GM12878 (cell line): ENCODE data around the gene TSR1. TPM values are rescaled to one million over a fixed set of nuclear protein-coding genes. Genes with fewer than 3 reads are reported as not detected.

Source experiments
- ATAC-seq: fragments of 200-7000 bp; cut with Tn5 transposase; 3 replicates; pipeline ENCODE4 v1.9.1; 2020; ENCODE audit warnings: mild to moderate bottlenecking, moderate library complexity
- BruUV-seq: library from RNA; stranded (reverse); fragments of 400-500 nt; replicated peaks from 2 replicates; lab custom pipeline; 2021; lab: Mats Ljungman, UMichigan
- CTCF ChIA-PET: fragments of 300-600 bp; sonication (Branson Sonifier 250); formaldehyde crosslinking; extraction: SDS; loops from one replicate; lab custom pipeline; 2021; ENCODE audit warnings: inconsistent platforms; lab: Yijun Ruan, JAX
- POLR2A ChIA-PET: fragments of 350-600 bp; formaldehyde crosslinking; extraction: SDS; loops from one replicate; lab custom pipeline; 2021; ENCODE audit warnings: inconsistent platforms; lab: Charles Lee
- RAD21 ChIA-PET: fragments of 300-600 bp; sonication (Branson Sonifier 250); formaldehyde crosslinking; loops from one replicate; lab custom pipeline; 2023; ENCODE audit warnings: antibody characterized with exemption; ENCODE audit not compliant: unreplicated experiment; lab: Charles Lee
- SMC1A ChIA-PET: fragments of 300-600 bp; sonication (Branson Sonifier 250); formaldehyde crosslinking; loops from one replicate; lab custom pipeline; 2023; ENCODE audit not compliant: unreplicated experiment, uncharacterized antibody; lab: Charles Lee
- DNase-seq: peaks from one replicate; pipeline ENCODE4 v3.0.0-alpha.2; 2011; ENCODE audit warnings: low read depth, low spot score
- FAIRE-seq: peaks from 3 replicates; lab custom pipeline; 2011; peaks lifted over from hg19 to GRCh38; lab: Jason Lieb, UNC
- H2AFZ ChIP-seq: 2 replicates; pipeline ENCODE4 v1.6.0; 2011; ENCODE audit warnings: low read depth, low read length, control low read depth; ENCODE audit not compliant: control insufficient read depth
- H3K27ac ChIP-seq: 2 replicates; pipeline ENCODE4 v1.5.1; 2011; ENCODE audit warnings: control low read depth; ENCODE audit not compliant: control insufficient read depth, insufficient read depth
- H3K27me3 ChIP-seq, 2 experiments: replicated peaks in 1 of 2; 2 replicates each; pipeline versions ENCODE4 v1.6.0 to v1.6.1; 2011; ENCODE audit warnings: low read length in 1 of 2; ENCODE audit not compliant: control insufficient read depth in 2 of 2, insufficient read depth in 2 of 2
- H3K36me3 ChIP-seq, 2 experiments: 2 replicates each; pipeline ENCODE4 v1.5.1; 2011; ENCODE audit warnings: low read length in 1 of 2; ENCODE audit not compliant: control insufficient read depth in 2 of 2, insufficient read depth in 2 of 2
- H3K4me1 ChIP-seq: 2 replicates; pipeline ENCODE4 v1.6.1; 2011; ENCODE audit warnings: mild to moderate bottlenecking, low read length, moderate library complexity, mixed read lengths; ENCODE audit not compliant: control insufficient read depth, insufficient read depth
- H3K4me2 ChIP-seq: 2 replicates; pipeline ENCODE4 v1.6.0; 2011; ENCODE audit warnings: control low read depth; ENCODE audit not compliant: control insufficient read depth, insufficient read depth
- H3K4me3 ChIP-seq: fragments of 200-600 bp; sonication (generic); 2 replicates; pipeline ENCODE4 v1.5.1; 2016
- H3K79me2 ChIP-seq: 2 replicates; pipeline ENCODE4 v1.6.0; 2011; ENCODE audit warnings: low read length; ENCODE audit not compliant: control insufficient read depth, insufficient read depth
- H3K9ac ChIP-seq: 2 replicates; pipeline ENCODE4 v1.8.0; 2011; ENCODE audit warnings: low read length, control low read depth, mixed read lengths; ENCODE audit not compliant: control insufficient read depth, insufficient read depth
- H3K9me3 ChIP-seq: replicated peaks from 3 replicates; pipeline ENCODE4 v1.5.1; 2011; ENCODE audit warnings: mild to moderate bottlenecking, low read length; ENCODE audit not compliant: control insufficient read depth, insufficient read depth
- H4K20me1 ChIP-seq: 2 replicates; pipeline ENCODE4 v1.6.0; 2011; ENCODE audit not compliant: control insufficient read depth, insufficient read depth
- BHLHE40 ChIP-seq, 2 experiments: fragments of 450-650 bp in 1 of 2; IDR thresholded peaks; 2 replicates each; pipeline ENCODE4 v1.6.1; 2011 to 2017; ENCODE audit warnings: low read depth in 2 of 2, borderline replicate concordance in 1 of 2, improper control_type of control experiment in 1 of 2, low read length in 1 of 2, mild to moderate bottlenecking in 1 of 2
- EED ChIP-seq: sonication (generic); IDR thresholded peaks from 2 replicates; pipeline ENCODE4 v1.6.1; 2016; ENCODE audit warnings: antibody characterized with exemption, low read depth
- FOS ChIP-seq: IDR thresholded peaks from 3 replicates; pipeline ENCODE4 v1.6.1; 2011; ENCODE audit warnings: borderline replicate concordance; ENCODE audit not compliant: insufficient read length; ENCODE audit errors: extremely low read depth
- HDAC2 ChIP-seq: fragments of 200-600 bp; sonication (generic); IDR thresholded peaks from 2 replicates; pipeline ENCODE4 v1.6.1; 2017
- IRF4 ChIP-seq: IDR thresholded peaks from 2 replicates; pipeline ENCODE4 v1.6.1; 2011; ENCODE audit warnings: low read depth, low read length
- JUNB ChIP-seq: IDR thresholded peaks from 2 replicates; pipeline ENCODE4 v1.6.1; 2016; ENCODE audit warnings: antibody characterized with exemption, mild to moderate bottlenecking
- MEF2B ChIP-seq: fragments of 450-650 bp; IDR thresholded peaks from 2 replicates; pipeline ENCODE4 v1.6.1; 2018; ENCODE audit warnings: mild to moderate bottlenecking, moderate library complexity; ENCODE audit not compliant: partially characterized antibody, poor library complexity, severe bottlenecking
- MXI1 ChIP-seq: fragments of 150-350 bp; IDR thresholded peaks from 2 replicates; pipeline ENCODE4 v1.6.1; 2011; ENCODE audit warnings: low read depth, mild to moderate bottlenecking, inconsistent platforms, low read length, improper control_type of control experiment
- NR2C2 ChIP-seq: IDR thresholded peaks from 2 replicates; pipeline ENCODE4 v1.6.1; 2011; ENCODE audit warnings: borderline replicate concordance, low read depth; ENCODE audit not compliant: control insufficient read depth, insufficient read length
- PAX8 ChIP-seq: fragments of 450-650 bp; IDR thresholded peaks from 2 replicates; pipeline ENCODE4 v1.6.1; 2017; ENCODE audit warnings: mild to moderate bottlenecking, moderate library complexity
- RAD21 ChIP-seq: IDR thresholded peaks from 2 replicates; pipeline ENCODE4 v1.6.1; 2011; ENCODE audit warnings: mild to moderate bottlenecking, low read depth, low read length, moderate library complexity; ENCODE audit not compliant: insufficient read depth
- RB1 ChIP-seq: fragments of 450-650 bp; formaldehyde crosslinking; IDR thresholded peaks from 2 replicates; pipeline ENCODE4 v1.6.1; 2017; ENCODE audit warnings: mild to moderate bottlenecking, borderline replicate concordance
- RELA ChIP-seq: fragments of 450-650 bp; IDR thresholded peaks from 2 replicates; pipeline ENCODE4 v1.8.0; 2014; ENCODE audit warnings: borderline replicate concordance; ENCODE audit not compliant: partially characterized antibody
- SUZ12 ChIP-seq: fragments of 200-600 bp; sonication (generic); IDR thresholded peaks from one replicate; pipeline ENCODE4 v1.6.1; 2018; ENCODE audit warnings: antibody characterized with exemption, mild to moderate bottlenecking; ENCODE audit not compliant: unreplicated experiment
- WGBS: methylation state at CpG from one replicate; pipeline ENCODE4 v1.1.6; 2016; ENCODE audit warnings: low lambda C conversion rate; ENCODE audit not compliant: insufficient replicate concordance, insufficient coverage; ENCODE audit errors: missing lambda C conversion rate; 5-methylcytosine and 5-hydroxymethylcytosine counted together
- in situ Hi-C: fragments of 300-500 bp; cut with MboI; formaldehyde crosslinking; loops from 9 replicates; pipeline ENCODE4 v1.14.3; 2018; ENCODE audit warnings: mixed read lengths
- intact Hi-C: fragments of 100-400 bp; cut with micrococcal nuclease; formaldehyde crosslinking; loops from one replicate; pipeline ENCODE4 v1.14.2; 2022; ENCODE audit not compliant: unreplicated experiment
- polyA plus RNA-seq, 11 experiments: library from polyadenylated mRNA; depleted of rRNA in 4 of 11; unstranded in 6 of 11; stranded (reverse) in 5 of 11; fragments of >200 nt; fragmentation: Nextera tagmentation in 4 of 11; fragmentation: Illumina TruSeq in 1 of 11; extraction: Ambion mirVana in 4 of 11; extraction: Trizol in 1 of 11; gene quantifications; 1 replicate in 1 of 11; 2 replicates in 10 of 11; pipeline versions ENCODE4 v1.2.1 to v1.2.3, GENCODE V29; 2011 to 2016; ENCODE audit warnings: inconsistent platforms in 2 of 11, missing spikeins in 2 of 11, low read depth in 1 of 11
- total RNA-seq, 4 experiments: library from RNA; depleted of rRNA in 3 of 4; stranded (reverse); fragments of >200 nt in 3 of 4; fragmentation: Illumina TruSeq in 1 of 4; extraction: Trizol in 1 of 4; gene quantifications; 2 replicates each; pipeline versions ENCODE4 v1.2.1 to v1.2.3, GENCODE V29; 2013 to 2021
- TF ChIP-seq, protein P1 (sequence below): fragments of 450-650 bp; IDR thresholded peaks from 2 replicates; pipeline ENCODE4 v1.6.1; 2017; ENCODE audit warnings: mild to moderate bottlenecking, moderate library complexity
- TF ChIP-seq, protein P2 (sequence below): fragments of 450-650 bp; IDR thresholded peaks from 2 replicates; pipeline ENCODE4 v1.6.1; 2018; ENCODE audit warnings: borderline replicate concordance, mild to moderate bottlenecking; ENCODE audit not compliant: partially characterized antibody

Gene TSR1
- total and polyA plus RNA-seq, 10 of the 15 experiments (the other 5 are each of a cell fraction or from before 2014, with no cell fraction given), result 14.7 to 100 (median 46.9) TPM

DNA sequence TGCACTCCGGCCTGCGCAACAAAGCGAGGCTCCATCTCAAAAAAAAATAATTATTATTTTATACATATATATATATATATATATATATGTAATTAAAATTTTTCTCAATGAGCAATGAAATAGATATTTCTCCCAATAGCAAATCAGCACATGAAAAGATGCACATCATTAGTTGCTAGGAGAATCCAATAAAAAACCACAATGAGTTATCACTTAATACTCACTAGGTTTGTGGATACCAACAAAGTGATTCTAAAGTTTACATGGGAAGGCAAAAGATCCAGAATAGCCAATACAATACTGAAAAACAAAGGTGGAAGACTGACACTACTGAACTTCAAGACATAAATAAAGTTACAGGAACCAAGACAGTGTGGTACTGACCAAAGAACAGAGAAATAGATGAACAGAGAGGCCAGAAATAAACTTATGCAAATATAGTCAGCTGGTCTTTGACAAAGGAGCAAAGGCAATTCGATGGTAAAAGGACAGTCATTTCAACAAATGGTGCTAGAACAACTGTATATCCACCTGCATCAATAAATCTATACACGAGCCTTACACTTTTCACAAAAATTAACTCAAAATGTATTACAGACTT is 46.3 kb downstream of the TSR1 start:
- intact Hi-C loops (no loop called here), in situ Hi-C loops (no loop called here)
- Histone ChIP-seq H3K9ac (no peak overlapping the region), H3K4me3 (no peak overlapping the region), H3K36me3 (peaks cover 2 to 17% of the 10 kb centered on the region in 2 experiments), H2AFZ (no peak overlapping the region), H3K4me1 (peaks cover 6% of the 10 kb centered on the region), H3K27me3 (no peaks in the 10 kb centered on the region), H3K4me2 (peak overlapping the region; percentile 61), H3K9me3 (no peaks in the 10 kb centered on the region; the same call in 1 of the 3 replicates), H3K79me2 (peaks cover 5% of the 10 kb centered on the region), H3K27ac (no peak overlapping the region; the same call in 1 of the 2 replicates), H4K20me1 (no peaks in the 10 kb centered on the region)
- POLR2A ChIA-PET, result interaction anchor here (0.6 kb wide), 1 partner anchor 37 kb away, joined by 3 read pairs; no protein-coding TSS in a partner anchor
- peak; percentile 83 for ATAC-seq
- BruUV-seq, result no TSS peak
- RAD21 ChIA-PET, result interaction anchor here (1.2 to 1.7 kb wide), 3 partner anchors 13 to 70 kb away, joined by 3 read pairs; no protein-coding TSS in a partner anchor
- 79% methylated on average over 5 of the region's 5 CpGs for WGBS
- no peak for DNase-seq
- SMC1A ChIA-PET, result no interaction called here
- peak; percentile 95 for FAIRE-seq
- CTCF ChIA-PET, result interaction anchor here (0.8 to 1.2 kb wide), 2 partner anchors 12 to 232 kb away, joined by 3 to 5 read pairs; no protein-coding TSS in a partner anchor
- TF ChIP-seq BHLHE40 (IDR thresholded peaks at IDR 0.05; ENCODE audit: borderline replicate concordance in 1 of 2, low read depth in 2 of 2, low read length in 1 of 2), result no peak
- no peak for TF ChIP-seq RAD21
- TF ChIP-seq, protein P1, sequence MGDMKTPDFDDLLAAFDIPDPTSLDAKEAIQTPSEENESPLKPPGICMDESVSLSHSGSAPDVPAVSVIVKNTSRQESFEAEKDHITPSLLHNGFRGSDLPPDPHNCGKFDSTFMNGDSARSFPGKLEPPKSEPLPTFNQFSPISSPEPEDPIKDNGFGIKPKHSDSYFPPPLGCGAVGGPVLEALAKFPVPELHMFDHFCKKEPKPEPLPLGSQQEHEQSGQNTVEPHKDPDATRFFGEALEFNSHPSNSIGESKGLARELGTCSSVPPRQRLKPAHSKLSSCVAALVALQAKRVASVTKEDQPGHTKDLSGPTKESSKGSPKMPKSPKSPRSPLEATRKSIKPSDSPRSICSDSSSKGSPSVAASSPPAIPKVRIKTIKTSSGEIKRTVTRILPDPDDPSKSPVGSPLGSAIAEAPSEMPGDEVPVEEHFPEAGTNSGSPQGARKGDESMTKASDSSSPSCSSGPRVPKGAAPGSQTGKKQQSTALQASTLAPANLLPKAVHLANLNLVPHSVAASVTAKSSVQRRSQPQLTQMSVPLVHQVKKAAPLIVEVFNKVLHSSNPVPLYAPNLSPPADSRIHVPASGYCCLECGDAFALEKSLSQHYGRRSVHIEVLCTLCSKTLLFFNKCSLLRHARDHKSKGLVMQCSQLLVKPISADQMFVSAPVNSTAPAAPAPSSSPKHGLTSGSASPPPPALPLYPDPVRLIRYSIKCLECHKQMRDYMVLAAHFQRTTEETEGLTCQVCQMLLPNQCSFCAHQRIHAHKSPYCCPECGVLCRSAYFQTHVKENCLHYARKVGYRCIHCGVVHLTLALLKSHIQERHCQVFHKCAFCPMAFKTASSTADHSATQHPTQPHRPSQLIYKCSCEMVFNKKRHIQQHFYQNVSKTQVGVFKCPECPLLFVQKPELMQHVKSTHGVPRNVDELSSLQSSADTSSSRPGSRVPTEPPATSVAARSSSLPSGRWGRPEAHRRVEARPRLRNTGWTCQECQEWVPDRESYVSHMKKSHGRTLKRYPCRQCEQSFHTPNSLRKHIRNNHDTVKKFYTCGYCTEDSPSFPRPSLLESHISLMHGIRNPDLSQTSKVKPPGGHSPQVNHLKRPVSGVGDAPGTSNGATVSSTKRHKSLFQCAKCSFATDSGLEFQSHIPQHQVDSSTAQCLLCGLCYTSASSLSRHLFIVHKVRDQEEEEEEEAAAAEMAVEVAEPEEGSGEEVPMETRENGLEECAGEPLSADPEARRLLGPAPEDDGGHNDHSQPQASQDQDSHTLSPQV, result no peak
- no peak for TF ChIP-seq NR2C2
- TF ChIP-seq, protein P2, sequence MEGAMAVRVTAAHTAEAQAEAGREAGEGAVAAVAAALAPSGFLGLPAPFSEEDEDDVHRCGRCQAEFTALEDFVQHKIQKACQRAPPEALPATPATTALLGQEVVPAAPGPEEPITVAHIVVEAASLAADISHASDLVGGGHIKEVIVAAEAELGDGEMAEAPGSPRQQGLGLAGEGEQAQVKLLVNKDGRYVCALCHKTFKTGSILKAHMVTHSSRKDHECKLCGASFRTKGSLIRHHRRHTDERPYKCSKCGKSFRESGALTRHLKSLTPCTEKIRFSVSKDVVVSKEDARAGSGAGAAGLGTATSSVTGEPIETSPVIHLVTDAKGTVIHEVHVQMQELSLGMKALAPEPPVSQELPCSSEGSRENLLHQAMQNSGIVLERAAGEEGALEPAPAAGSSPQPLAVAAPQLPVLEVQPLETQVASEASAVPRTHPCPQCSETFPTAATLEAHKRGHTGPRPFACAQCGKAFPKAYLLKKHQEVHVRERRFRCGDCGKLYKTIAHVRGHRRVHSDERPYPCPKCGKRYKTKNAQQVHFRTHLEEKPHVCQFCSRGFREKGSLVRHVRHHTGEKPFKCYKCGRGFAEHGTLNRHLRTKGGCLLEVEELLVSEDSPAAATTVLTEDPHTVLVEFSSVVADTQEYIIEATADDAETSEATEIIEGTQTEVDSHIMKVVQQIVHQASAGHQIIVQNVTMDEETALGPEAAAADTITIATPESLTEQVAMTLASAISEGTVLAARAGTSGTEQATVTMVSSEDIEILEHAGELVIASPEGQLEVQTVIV, result no peak
- TF ChIP-seq JUNB, result no peak
- no peak for TF ChIP-seq EED
- TF ChIP-seq PAX8, result no peak
- peak; percentile 66 for TF ChIP-seq MEF2B
- TF ChIP-seq MXI1, result no peak
- TF ChIP-seq RB1, result no peak
- no peak for TF ChIP-seq FOS
- TF ChIP-seq HDAC2, result no peak
- no peak for TF ChIP-seq SUZ12
- TF ChIP-seq RELA, result no peak
- no peak for TF ChIP-seq IRF4
